GM18951 (cell line): ENCODE results near the gene IER2.

Source experiments
- POLR2A ChIP-seq: IDR thresholded peaks from 4 replicates; pipeline ENCODE4 v1.6.1; 2011; ENCODE audit warnings: mild to moderate bottlenecking; ENCODE audit not compliant: insufficient read length, insufficient read depth; ENCODE audit errors: extremely low read depth
- in situ Hi-C: fragments of 300-500 bp; cut with MboI; formaldehyde crosslinking; loops from one replicate; pipeline ENCODE4 v1.12.0; 2022; ENCODE audit warnings: low sequenced_read_pairs, mixed read lengths, inconsistent platforms; ENCODE audit not compliant: unreplicated experiment

Gene IER2

DNA sequence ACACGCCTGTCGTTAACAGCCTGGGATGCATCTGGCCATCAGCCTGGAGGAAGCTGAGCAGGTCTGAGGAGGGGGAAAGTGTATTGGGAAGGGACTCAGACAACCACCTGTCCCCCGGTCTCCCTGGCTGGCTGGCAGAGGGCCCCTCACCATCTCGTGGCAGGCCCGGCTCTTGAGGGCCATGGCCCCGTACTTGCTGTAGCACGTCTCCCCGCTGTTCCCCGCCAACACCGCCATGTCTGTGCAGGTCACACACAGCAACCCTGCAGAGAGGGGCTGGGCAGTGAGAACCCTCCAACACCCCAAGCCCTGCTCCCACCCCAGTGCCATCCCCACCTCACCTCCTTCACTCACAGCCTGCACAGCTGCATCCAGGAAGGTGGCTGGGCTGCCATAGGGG, 37.7 kb upstream of the IER2 start:
- in situ Hi-C loops = no loop called here
- no peak for TF ChIP-seq POLR2A

DNA sequence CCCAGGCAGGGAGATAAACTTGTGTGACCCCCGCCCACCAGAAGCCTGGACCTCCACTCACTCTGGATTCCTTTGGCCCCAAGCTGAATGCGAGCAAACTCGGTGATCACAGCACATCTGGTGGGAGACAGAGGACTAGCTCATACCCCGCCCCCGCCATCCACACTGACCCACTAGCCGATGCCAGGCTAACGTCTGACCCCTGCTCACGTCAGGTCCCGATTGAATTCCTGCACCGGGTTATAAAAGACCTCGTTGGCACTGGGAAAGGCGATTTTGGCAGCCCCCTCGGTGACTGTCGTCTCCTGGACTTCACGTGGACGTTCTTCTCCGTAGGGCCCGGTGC, 34.3 kb upstream of the IER2 start:
- TF ChIP-seq POLR2A = no peak
- in situ Hi-C loops = no loop called here

DNA sequence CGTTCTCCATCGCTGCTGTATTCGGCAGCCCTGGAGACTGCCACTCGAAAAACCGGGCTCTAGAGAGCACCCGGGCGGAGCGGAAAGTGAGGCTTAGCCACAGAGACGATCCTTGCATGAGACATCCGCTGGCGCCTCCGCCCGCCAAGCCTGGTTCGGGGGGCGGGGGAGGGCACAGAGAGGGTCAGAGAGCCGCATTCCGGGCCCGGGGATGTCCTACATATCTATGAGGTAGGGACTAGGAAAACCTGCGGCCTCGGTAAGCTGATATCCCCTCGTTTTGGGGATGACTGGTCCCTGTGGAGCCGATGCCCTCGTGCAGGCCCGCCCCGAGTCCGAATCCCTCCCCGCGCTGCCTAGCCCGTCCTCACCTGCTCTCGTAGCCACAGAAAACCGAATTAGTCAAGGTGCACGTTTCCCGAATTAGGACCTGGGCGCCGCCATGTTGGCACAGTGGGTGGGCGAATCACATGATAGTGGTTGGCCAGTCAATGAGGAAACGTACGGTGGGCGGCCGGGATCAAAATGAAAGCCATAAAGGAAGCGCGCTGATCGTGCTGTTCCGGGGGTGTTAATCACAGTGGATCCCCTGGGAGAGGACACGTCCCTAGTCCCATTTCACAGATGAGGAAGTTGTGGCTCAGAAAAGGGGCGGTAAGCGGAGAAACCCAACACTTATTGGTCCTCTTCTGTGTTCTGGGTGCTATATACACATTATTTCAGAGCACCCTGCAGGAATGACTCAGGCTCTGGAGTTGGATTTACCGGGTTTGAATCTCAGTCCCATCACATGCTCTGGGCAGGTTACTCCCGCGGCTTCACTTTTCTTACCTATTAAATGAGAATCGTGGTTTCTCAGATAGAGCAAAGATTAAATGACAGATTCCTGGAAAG, 33.7 kb upstream of the IER2 start, which contains the start of gene TRMT1:
Gene TRMT1 (minus strand): TSS at position 459 of the 894 bp plus-strand sequence. CDS start 341 bp downstream, at position 118.
- TF ChIP-seq POLR2A = peak; percentile 49
- in situ Hi-C loops = no loop called here

DNA sequence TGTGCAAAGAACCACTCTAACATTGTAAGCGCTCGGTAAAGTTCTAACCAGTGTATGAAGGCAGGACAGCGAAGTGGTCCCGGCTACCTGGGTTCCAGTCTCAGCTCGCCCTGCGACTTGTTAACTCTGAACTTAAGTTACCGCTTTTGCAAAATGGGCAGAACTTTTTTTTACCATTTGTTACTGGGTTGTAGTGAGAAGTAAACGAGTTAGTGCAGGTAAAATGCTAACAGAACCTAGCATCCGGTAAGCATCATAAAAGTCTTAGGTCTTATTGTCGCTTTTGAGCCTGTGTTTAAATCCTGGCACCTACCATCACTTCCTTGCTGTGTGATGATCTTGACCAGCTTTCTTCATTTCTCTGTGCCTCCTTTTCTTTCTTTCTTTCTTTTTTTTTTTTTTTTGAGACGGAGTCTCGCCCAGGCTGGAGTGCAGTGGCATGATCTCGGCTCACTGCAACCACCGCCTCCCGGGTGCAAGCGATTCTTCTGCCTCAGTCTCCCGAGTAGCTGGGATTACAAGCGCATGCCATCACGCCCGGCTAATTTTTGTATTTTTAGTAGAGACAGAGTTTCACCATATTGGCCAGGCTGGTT, 32.9 kb upstream of the IER2 start:
- no peak for TF ChIP-seq POLR2A
- in situ Hi-C loops = no loop called here

DNA sequence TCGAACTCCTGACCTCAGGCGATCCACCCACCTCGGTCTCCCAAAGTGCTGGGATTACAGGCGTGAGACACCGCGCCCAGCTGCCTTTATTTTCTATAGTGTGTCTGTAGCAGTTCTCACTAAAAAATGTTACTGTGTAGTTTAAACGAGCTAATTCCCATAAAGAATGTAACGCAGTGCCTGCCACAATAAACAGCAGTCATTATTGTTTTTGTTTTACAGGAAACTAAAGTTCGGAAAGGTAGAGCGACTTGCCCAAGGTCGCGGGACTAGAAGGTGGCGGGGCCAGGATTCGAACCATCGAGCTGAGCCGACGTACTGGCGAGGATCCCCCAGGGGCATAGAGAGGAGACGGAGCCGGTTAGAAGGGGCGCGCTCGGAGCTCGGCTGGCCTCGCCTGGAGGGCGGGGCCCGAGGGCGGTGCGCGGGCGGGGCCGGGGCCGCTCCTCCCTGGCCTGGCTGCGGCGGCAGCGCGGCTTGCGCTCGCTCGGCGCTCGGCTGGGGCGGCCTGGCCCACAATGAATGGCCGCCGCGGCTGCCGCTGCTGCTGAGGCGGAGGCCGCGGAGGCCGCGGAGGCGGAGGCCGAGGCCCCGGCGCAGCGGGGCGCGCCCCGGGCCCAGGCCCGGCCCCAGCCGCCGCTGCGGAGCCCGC, 32.3 kb upstream of the IER2 start, which contains the start of gene NACC1:
Gene NACC1 (plus strand): TSS at position 493 of the 652 bp plus-strand sequence. CDS start 16,944 bp downstream, outside the sequence.
- in situ Hi-C loops = no loop called here
- TF ChIP-seq POLR2A = peak; percentile 70

DNA sequence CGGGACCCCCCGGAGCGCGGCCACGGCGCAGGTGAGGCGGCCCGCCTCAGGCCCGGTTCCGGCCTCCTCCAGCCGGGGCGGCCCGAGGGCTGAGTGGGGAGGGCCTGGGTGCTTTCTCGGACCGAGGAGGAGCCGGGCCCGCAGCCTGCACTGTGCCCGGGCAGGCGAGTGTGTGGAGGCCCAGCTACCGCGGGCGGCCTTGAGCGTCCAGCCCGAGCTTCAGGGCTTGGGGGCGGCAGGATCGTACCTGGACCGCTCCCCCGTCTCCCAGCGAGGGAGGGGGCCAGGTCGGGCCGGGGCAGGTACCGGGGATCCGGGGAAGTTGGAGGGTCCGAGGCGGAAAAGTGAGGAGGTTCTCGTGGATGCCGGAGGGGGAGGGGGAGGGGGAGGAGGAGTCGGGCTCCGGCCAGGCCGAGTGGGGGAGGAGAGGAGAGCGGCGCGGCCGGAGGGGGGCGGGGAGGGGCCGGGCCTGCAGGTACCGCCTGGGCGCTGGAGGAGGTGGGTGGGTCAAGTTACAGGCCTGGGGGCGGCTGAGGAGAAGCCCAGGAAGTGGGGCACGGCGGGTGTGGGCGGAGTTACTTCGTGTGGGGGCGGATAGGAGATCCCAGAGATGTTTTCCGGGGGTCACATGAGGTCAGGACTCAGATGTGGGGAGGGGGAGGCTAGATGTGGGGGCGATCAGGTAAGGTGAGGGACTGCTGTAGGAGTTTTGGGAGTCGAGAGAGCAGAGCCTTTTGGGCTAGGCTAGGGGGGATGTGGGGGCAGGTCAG, 31.6 kb upstream of the IER2 start:
- no peak for TF ChIP-seq POLR2A
- in situ Hi-C loops = no loop called here

DNA sequence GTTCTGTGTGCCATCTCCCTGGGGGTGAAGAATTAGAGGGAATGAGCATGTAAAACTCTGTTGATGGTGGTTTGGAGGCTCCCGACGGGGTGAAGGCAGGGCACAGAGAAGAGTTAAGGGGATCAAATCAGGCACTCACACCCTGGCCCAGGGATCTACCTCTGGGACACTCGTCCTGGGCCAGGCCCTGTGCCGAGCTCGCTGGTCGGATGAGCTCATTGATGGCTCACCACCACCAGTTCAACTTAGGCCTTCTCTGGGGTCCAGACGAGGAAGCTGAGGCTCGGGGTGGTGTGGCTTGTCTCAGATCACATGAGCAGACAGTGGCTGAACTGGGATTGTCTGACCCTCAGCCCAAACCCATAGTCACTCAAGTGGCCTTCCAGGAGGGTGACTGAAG, 30.6 kb upstream of the IER2 start:
- in situ Hi-C loops = no loop called here
- no peak for TF ChIP-seq POLR2A

DNA sequence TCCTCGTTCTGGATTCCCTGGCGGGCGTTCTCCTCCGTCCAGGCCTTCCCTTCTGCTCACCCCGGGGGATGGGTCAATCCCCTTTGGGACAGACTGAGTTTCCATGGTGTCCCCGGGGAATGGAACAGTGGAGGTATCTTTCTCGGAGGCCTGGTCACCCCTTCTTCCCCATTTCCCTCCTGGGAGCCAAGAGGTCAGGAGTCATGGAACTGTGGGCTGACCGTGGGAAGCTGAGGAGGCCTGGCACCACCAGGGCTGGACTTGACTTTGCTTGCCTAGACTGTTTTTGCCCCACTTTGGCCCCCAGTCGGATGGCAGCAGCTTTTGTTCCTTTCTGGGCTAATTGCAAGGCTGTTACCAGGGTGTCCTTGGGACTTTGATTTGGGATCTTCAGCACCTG, 30.2 kb upstream of the IER2 start:
- no peak for TF ChIP-seq POLR2A
- in situ Hi-C loops = no loop called here

DNA sequence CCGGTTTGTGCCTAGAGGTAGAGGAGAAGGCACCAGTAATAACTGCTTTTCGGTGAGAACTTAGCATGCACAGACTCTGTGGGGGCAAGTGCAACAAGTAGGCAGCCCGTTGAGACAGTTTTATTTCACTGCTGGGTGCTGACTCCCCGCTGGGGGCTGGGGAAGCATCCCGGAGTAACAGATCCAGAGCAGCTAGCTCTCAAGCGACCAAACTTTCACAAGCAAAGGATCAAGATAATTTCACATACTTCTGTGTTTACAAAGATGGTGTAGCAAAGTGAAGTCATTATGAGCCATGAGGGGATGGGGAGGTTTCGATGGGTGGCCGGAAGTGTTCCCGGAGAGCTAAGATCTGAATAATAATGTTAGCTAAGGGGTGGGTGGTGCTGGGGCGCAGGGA, 29.4 kb upstream of the IER2 start:
- in situ Hi-C loops = no loop called here
- no peak for TF ChIP-seq POLR2A

DNA sequence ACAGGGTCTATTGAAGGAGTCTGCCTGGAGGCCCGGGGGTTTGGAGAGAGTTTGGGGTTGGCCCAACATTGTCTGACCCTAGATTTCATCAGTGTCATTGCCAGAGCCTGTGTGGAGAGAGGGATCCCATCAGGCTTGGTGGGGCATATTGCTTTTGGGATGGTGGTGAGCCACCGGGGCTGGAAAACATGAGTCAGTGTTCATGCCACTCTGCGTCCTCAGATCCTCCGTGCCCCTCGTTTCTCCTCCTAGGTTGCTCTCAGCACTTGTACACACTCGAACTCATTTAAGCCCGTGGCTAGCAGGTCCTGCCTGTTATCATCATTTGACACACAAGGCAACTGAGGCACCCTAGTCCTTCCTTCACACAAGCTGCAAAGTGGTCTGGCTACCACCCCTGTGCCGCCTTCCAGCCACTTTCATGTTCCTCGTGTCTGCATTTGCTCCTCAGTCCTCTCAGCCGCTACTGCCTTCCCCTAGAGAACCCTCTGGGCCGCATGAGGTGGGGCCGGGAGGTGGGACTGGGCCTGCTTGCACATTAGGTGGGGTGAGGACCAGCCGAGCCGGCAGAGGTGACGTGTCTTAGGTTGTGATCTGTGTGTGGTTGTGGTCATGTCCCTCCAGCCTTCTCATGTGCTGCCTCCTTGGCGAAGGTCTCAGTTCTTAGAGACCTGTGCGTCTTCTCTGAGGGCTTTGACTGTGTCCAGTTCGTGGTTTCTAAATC, 28.5 kb upstream of the IER2 start:
- TF ChIP-seq POLR2A = no peak
- in situ Hi-C loops = no loop called here

DNA sequence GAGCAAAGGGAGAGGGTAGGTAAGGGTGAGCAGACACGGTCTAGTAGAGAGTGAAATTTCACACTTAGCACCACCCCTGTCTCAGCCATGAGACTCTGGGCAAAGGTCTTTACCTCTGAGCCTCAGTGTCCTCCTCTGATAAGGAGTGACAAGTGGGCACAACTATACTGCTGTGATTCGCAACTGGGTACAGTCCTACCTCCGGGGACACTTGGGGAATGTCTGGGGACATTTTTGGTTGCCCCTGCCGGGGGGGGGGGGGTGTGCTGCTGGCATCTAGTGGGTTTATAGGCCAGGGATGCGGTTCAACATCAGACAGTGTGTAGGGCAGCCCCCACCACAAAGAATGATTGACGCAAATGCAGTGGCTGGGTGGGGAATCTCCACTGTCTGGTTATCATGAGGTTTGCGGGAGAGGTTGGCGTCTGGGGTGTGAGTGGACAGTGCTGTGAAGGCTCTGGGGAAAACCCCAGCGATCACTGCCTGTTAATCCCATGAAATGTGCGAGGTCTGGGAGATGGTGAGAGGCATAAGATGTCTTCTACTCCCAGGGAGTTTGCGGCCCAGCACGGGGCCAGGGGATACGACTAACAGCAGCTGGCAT, 27.8 kb upstream of the IER2 start:
- in situ Hi-C loops = no loop called here
- TF ChIP-seq POLR2A = no peak

DNA sequence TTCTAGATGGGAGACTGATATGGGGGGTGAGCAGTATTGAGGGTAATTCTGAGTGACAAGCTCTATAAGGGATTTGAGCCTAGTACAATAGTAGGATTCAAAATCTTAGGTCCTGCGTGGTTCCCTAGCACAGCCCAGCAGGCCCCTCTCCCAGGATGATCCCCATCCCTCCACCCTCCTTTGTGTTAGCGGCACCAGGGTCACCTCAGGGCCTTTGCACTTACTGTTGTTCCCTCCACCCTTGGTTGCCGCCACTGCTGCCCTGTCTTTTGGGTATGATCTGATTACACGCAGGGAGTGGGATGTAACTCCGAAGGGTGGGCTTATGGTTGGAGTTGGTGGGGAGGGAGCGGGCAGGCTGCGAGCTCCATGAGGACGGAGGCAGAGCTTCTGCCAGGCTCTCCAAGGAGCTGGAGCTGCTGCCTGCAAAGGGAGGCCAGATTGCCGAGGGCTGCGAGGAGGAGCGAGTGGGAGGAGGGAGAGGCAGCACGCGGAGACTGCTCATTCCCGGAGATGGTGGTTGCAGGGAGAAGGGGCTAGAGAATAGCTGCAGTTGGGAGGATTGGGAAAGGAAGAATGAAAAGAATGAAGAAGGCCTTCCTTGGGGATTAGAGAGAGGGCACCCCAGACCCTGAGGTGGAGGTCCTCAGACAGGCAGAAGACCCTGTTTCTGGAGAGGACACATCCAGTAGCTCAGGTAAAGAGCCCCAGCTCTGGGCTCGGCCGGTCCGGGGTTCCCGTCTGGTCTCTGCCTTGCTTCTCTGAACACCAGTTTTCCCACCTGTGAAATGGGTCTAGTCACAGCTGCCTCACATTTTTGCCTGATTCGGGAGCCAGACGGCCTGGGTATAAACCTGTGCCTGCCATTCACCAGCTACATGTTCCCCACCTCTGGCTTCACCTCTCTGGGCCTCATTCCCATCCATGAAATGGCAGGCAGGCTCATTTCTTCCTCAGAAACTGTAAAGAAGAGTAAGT, 26.9 kb upstream of the IER2 start:
- TF ChIP-seq POLR2A = no peak
- in situ Hi-C loops = no loop called here
